ENCODE data around the gene CCDC197.

CCDC197 gene

DNA sequence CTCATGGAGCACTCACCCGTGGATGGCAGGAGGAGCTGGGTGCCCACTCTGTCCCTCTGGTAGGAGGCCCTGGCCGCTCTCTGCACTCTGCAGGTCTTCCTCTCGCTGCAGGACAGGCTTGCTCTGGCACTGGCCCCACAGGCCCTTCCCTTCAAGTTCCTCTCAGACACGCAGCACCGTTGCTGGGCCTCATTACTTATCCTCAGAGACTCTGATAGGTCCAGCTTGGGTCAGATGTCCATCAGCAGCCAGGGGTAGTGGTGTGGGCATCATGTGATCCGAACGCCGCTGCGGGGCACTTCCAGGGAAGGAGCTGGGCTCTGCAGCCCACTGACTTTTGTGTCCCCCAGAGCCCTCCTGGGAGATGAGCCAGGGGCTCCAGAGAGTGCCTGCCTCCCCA, 40.9 kb downstream of the CCDC197 start:
- POLR2A ChIA-PET, result no interaction called here
- CTCF ChIA-PET, result interaction anchor here (0.8 to 9.0 kb wide), 13 partner anchors 9 to 142 kb away, joined by 3 to 182 read pairs (median 30); partner anchors contain the start of genes IFI27L2 and OTUB2
- no peak for DNase-seq (ENCODE audit: extremely low spot score)
- TF ChIP-seq, protein P1, sequence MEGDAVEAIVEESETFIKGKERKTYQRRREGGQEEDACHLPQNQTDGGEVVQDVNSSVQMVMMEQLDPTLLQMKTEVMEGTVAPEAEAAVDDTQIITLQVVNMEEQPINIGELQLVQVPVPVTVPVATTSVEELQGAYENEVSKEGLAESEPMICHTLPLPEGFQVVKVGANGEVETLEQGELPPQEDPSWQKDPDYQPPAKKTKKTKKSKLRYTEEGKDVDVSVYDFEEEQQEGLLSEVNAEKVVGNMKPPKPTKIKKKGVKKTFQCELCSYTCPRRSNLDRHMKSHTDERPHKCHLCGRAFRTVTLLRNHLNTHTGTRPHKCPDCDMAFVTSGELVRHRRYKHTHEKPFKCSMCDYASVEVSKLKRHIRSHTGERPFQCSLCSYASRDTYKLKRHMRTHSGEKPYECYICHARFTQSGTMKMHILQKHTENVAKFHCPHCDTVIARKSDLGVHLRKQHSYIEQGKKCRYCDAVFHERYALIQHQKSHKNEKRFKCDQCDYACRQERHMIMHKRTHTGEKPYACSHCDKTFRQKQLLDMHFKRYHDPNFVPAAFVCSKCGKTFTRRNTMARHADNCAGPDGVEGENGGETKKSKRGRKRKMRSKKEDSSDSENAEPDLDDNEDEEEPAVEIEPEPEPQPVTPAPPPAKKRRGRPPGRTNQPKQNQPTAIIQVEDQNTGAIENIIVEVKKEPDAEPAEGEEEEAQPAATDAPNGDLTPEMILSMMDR (IDR thresholded peaks at IDR 0.05; ENCODE audit: control extremely low read depth, extremely low read depth, low read depth, missing control alignments), result no peak

DNA sequence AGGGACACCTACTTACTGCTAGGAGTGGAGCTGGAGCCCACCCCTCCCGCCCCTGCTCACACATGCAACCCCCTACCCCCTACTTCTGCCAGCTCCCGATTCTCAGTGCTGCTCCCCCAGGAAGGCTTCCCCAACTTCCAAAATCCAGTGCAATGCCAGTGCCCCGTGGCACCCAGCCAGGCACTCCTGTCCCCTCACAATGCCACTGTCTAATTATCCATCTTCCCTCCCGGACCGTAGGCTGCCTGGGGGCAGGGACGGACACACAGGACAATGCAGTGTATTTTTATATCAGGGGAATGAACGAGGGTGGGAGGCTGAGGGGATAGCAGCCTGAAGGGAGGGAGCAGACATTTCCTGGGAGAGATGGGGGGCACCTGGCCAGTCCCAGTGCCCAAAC, 41.4 kb downstream of the CCDC197 start:
- TF ChIP-seq, protein P1 (IDR thresholded peaks at IDR 0.05; ENCODE audit: control extremely low read depth, extremely low read depth, low read depth, missing control alignments), result no peak
- CTCF ChIA-PET, result interaction anchor here (0.8 to 9.0 kb wide), 12 partner anchors 9 to 141 kb away, joined by 3 to 182 read pairs (median 31); partner anchors contain the start of genes IFI27L2 and OTUB2
- DNase-seq (ENCODE audit: extremely low spot score), result no peak
- POLR2A ChIA-PET, result no interaction called here

DNA sequence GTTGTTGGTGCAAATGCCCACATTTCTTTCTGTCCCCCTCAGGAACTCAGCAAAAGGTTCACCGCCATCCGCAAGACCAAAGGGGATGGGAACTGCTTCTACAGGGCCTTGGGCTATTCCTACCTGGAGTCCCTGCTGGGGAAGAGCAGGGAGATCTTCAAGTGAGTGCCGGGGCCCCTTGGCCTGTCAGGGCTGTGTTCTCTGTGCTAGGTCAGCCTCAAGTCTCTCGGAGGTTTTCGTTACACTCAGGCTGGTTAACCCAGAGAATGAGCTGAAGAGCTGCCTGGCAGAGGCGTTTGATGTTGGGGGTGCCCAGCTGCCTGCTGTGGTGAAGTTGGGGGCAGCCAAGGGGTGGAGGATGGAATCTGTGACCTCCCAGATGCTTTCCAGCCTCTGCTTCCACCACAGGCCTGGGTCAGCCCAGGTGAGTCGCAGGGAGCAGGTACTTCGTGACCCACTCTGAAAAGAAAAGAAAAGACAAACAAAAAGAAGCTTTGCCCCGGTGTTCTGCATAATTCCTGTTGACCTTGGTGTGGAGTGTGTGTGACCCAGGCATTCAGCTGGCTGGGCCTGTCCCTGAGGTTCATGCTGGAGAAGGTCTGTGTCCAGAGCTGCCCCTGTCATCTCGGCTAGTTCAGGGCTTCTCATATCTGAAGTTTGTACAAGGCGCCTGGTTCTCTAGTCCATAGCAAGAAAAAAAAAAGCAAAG, 42.0 kb downstream of the CCDC197 start:
- POLR2A ChIA-PET, result no interaction called here
- CTCF ChIA-PET, result interaction anchor here (1.3 to 9.0 kb wide), 5 partner anchors 18 to 141 kb away, joined by 3 to 182 read pairs (median 57); partner anchors contain the start of gene OTUB2
- no peak for DNase-seq (ENCODE audit: extremely low spot score)
- TF ChIP-seq, protein P1 (IDR thresholded peaks at IDR 0.05; ENCODE audit: control extremely low read depth, extremely low read depth, low read depth, missing control alignments), result no peak

DNA sequence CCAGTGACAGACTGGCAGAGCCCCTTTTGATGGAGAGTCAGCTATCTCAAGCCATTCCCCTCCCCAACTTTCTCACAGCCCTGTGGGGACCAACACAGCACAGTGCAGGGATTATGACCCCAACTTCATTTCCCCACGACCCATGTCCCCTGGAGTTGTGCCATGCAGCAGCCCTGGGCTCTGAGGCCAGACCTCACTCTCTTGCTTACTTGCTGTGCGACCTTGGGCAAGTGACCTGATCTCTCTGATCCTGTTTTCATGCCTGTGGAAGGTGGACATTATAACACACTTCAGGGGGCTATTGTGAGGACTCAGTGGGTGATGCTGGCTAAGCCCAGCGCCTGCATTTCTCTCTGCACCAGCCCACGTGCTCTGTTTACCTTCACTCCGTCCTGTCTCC, 43.1 kb downstream of the CCDC197 start:
- TF ChIP-seq, protein P1 (IDR thresholded peaks at IDR 0.05; ENCODE audit: control extremely low read depth, extremely low read depth, low read depth, missing control alignments), result no peak
- ChIA-PET CTCF (interaction anchor here (9.0 kb wide), 1 partner anchor 19 kb away, joined by 151 read pairs; the partner anchor contains the start of gene OTUB2), POLR2A (no interaction called here)
- DNase-seq (ENCODE audit: extremely low spot score), result no peak

DNA sequence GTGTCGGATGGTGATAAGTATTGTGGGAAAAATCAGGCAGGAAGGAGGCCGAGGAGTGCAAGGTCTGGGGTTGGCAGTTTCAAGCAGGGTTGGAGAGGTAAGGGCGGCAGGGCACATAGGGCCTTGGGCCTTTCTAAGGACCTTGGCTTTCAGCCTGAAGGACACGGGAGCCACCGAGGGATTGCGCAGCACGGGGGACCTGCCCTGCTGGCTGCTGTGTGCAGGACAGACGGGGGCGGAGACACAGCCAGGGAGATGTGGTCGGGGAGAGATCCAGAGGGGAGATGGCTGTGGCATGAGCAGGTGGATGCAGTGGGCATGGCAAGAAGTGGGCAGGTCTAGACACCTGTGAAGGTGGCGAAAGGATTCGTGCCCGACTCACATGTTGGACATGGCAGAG, 43.7 kb downstream of the CCDC197 start:
- ChIA-PET POLR2A (no interaction called here), CTCF (no interaction called here)
- TF ChIP-seq, protein P1 (IDR thresholded peaks at IDR 0.05; ENCODE audit: control extremely low read depth, extremely low read depth, low read depth, missing control alignments), result no peak
- no peak for DNase-seq (ENCODE audit: extremely low spot score)

DNA sequence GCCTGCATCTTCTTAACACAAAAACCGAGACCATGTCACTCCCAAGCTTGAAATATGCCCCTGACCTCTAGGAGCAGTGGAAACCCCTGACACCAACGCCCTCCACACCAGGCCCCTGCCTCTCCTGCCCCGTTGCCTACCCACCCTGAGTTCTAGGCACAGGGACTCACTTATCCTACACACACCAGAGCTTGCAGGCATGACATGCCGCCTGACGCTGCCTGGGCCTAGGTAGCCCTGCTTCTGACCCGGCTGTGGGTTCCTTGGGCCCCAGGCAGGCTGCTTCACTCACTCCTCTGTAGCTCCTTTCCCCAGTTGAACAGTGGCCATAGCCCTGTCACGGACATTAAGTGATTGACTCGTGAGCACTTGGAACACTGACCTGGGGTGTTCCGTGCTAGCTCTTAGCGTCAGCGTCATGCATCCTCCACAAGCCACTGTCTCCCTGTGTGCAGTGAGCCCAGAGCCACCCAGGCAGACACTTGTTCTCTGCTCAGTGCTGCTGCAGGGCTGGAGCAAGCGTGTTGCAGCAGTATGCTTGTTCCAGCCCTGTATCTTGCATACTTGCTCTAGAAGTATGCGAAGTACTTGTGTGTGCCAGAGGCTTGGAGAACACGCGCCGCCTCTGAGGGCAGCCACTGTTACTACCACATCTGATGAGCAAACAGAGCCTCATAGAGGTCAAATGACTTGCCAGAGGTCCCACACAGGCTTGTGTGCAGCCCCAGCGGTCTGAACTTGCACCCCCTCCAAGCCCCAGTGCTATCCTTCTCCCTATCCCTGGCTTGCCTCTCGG, 44.6 kb downstream of the CCDC197 start:
- CTCF ChIA-PET, result interaction anchor here (1.0 to 1.2 kb wide), 2 partner anchors 16 to 102 kb away, joined by 4 read pairs; partner anchors contain the start of gene OTUB2
- POLR2A ChIA-PET, result no interaction called here
- TF ChIP-seq, protein P1 (IDR thresholded peaks at IDR 0.05; ENCODE audit: control extremely low read depth, extremely low read depth, low read depth, missing control alignments), result no peak
- DNase-seq (ENCODE audit: extremely low spot score), result no peak
